Embryonic facial prominence (tissue), 1 donor: Measurements from ENCODE around the gene CHADL.

Experiments
- DNase-seq: peaks from one replicate; pipeline ENCODE4 v3.0.0-alpha.2; 2016; ENCODE audit errors: extremely low spot score

The CHADL gene

DNA sequence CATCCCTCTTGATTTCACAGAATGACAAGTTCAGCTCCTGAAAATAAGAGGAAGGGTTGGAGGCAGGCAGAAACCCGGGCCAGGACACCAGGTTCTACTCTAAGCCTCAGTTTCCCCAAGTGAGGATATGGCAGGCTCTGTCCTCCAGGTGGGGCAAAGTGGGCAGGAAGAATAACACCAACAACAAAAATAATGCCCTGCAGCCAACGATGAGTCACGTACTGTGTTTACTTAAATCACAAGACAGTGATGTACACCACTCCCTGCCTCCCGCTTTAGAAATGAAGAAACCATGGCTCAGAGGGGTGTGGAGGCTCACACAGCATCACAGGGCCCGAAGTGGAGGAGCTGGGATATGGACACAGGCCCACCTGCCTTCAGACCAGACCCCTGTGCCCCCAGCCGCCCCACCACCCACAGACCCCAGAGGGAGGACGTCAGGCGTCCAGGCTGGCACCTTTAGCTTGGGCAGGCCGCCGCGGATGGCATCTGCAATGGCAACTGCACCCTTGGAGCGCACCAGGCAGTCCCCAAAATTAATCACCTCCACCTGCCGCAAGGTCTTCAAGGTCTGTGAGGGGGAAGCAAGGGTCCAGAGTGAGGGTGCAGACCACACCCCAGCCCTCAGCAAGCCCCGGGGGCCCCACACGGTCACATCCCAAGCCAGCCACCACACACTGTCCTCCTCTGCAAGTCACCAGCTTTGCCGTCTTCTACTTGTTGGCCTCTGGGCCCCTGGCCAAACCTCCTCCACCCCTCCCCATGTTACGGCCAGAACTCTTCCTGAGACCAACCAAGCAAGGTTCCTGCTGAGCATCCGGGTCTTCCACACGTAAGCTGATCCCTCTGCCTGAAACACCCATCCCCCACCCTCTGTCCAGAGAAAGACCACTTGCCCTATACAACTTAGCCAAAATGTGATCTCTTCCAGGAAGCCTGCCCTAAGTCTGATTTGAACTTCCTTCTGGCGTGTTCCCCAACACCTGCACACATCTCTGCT lies 15.8 kb upstream of the CHADL start:
- no peak for DNase-seq

DNA sequence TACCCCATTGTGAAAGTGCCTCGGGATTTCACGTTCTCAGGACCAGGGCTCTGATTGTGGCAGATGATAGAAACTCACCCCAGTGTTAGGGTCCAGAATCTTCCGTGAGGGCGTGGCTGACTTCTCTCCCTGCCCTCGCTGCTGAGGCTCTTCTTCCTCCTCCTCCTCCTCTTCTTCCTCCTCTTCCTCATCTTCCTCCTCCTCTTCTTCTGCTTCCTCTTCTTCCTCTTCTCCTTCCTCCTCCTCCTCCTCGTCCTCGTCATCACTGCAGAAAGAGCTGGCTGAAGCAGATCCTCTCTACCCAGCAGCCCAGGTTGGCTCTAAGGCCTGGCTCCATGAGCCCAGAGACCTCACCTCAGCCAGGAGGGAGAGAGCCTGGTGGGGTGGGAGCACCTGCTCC lies 13.5 kb upstream of the CHADL start:
- no peak for DNase-seq

DNA sequence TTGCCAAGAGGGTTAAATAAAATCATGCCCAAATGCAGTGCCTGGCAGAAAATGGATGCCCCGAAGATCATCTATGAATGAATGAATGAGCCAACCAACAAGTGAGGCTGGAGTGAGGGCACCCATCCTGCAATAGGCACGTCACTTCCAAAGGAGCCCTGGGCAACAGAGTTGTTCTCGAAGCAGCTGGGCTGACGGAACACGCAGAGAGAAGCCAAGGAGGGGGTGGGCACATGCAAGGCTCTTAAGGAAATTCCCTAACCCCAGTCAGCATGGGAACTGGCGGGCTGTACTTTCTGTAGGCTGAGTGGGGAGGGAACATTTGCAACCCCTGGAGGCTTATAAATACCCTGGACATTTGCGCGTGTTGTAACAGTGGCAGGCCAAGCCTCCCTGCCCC lies 11.6 kb upstream of the CHADL start:
- DNase-seq, result no peak

DNA sequence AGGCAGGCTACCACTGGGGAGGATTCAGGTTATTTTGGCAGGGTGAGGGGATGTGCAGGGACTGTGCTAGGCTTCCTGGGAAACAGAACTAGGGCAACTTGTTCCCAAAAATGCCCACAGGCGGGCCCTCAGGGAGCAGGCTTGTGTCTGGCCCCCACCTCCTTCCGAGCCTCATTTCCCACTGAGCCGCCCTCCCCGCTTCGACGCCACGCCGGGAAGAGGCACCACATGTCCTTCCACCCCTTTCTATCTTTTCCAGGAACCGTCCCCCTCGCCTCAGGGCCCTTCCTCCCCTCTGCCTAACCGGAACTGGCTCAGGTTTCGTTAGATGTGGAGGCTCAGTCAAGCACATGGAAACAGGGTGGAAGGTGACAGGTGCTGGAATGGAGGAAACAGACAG lies 9.4 kb upstream of the CHADL start:
- DNase-seq, result no peak

- DNase-seq, result no peak
Measured at GRCh38 chr22:41249442-41249841, 8.7 kb upstream of the CHADL start.

- no peak for DNase-seq
Measured at GRCh38 chr22:41248758-41249157, 8.0 kb upstream of the CHADL start.

DNA sequence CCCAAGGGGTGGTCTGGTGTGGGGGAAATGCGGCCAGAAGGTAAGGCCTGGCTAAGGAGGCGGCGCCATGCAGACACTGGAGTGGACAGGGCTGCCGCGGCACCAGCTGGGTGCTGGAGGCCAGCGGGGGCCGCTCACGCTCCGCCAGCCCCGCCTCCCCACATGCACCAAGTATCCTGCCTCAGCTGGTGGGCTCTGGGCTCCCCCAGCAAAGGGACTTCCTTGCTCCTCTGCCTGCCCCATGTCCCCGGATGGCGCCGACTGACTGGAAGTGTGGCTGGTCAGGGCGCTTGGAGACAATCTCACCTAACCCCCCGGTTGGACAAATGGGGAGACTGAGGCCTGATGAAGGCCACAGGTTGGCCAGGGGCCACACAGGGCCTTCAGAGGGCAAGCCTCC lies 7.6 kb upstream of the CHADL start:
- DNase-seq, result no peak

DNA sequence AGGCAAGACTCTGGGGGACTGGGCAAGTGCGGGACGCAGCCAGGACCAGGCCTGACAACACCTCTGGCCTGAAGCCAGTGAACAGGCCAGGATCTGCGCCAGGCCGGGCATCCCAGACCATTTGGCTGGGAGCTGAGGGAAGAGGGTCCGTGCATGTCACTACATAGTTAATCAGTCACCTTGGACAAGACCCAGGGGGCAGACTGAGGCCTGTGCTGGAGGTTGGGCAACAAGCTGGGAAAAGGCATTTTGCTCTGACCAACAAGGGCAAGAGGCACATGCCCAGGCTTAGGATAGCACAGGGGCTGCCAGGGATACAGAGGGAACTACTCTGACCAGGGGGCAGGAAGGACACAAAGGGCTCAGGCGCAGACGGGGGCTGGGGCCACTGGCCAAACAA lies 7.0 kb upstream of the CHADL start:
- DNase-seq, result no peak

GRCh38 chr22:41245917-41246499 lies 5.3 kb upstream of the CHADL start:
- DNase-seq, result no peak

- no peak for DNase-seq
Measured at GRCh38 chr22:41243361-41243760, 2.6 kb upstream of the CHADL start.

- no peak for DNase-seq
Measured at GRCh38 chr22:41242396-41243117, 1.8 kb upstream of the CHADL start.

DNA sequence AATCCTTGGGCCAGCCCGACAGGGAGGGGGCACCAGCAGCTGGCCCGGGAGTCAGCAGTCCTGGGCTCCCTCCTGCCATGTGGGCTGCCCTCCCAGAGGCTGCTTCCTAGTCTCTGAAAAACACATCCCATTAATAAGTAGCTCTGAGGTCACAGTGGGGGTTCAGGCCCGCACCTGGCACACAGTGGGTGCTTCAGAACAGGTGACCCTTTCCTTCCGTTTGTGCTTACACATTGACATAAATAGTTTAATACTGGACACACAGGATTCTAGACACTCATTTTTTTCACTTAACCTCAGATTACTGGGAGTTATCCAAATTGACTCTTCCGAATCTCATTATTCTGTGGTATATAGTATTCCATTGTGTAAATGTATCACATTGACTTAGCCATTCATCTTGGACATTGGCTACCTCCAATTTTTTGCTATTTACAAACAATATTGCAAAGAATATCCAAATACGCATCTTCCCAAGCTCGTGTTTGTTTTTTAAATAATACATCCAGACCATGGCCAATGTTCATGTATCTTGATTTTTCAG lies 474 bp upstream of the CHADL start:
- DNase-seq, result no peak

DNA sequence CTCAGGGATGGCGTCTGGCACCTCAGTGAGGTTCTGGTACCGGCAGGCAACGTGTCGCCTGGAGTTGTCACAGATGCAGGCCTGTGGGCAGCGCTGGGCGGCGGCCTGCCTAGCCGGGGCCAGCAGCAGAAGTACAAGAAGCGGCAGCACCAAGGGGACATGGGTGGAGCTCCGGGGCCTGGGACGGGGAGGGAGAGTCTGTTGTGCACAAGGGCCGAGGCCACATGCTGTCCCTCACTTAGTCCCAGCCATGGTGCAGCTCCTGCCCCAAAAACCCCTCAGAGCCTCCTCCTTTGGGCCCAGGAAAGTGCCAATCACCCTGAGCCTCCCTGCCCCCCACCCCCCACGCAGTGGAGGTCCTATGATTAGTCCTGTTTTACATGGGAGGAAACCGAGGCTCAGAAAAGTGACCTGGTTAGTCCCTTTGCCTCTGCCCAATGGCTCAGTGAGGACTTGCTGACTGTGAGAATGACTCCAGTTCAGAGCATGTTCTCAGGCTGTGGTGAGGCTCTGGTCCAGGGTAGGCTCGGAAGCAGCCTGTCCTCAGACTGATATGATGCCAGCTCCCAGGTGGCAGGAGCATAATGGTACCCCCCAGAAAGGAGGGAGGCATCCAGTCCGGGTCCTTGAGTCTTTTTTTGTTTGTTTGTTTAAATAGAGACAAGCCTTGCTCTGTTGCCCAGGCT lies 1.1 kb downstream of the CHADL start:
- no peak for DNase-seq

GRCh38 chr22:41238570-41239442 lies 1.9 kb downstream of the CHADL start:
- no peak for DNase-seq

DNA sequence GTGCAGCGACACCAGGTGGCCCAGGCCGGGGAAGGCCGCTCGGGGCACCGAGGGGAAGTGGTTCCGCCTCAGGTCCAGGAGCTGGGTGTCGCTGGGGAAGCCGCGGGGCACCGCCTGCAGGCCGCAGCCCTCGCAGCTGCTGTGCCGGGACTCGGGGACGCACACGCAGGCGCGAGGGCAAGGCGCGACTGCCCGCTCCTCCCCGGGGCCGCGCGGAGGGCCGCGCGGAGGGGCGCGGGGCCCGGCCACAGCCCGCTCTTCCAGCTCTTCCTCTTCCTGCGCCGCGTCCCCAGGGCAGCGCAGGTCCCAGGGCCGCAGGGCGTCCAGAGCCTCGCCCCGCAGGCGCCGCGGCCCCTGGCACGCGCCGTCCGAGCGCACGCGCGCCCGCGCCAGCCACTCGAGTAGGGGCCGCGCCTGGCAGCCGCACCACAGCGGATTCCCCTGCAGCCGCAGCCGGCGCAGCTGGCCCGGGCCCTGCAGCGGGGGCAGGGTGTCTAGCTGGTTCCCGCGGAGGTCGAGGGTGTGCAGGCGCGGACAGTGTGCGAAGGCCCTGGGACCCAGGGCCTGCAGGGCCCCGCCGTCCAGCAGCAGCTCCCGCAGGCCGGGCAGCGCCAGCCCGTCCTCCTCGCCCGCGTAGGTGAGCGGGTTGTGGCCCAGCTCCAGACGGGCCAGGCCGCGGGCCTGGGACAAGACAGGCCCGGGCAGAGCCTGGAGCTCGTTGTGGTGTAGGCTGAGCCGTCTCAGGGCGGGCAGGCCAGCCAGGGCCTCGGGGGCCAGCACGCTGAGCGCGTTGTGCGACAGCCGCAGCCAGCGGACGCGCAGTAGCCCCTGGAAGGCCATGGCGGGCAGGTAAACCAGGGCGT lies 2.8 kb downstream of the CHADL start:
- no peak for DNase-seq

GRCh38 chr22:41237036-41237706 lies 3.6 kb downstream of the CHADL start:
- no peak for DNase-seq

DNA sequence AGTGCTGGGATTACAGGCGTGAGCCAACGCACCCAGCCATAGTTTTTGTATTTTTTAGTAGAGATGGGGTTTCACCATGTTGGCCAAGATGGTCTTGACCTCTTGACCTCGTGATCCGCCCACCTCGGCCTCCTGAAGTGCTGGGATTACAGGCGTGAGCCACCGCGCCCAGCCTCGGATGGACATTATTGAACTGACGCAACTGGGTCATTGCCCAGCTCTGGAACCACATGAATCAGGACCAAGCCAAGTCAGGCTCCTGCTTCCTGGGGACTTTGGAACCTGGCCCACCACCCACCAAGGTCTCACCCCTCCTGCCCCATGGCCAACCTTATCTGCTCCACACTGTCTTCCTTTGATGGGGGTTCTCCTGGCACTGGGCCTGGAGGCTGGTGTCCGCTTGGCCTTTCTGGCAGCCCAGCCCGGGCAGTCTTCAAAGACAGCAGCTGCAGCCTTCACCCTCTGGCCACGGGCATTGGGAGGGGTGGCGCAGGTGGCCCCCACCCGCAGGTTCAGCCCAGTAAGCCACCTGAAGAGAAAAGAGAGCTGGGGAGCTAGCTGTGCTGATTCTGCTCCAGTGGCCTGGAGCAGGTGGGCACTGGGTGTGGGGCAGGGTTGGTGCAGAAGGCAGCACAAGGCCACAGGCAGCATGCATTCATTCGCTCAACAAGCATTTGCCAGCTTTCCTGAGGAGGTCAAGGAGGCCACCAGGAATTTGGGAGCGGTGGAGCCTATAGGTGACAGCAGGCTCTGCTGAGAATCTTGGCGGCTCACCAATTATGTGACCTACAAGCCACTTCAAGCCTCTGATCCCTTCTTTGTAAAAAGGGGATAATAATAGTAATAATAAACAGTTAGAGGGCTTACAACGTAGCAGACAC lies 5.7 kb downstream of the CHADL start:
- DNase-seq, result no peak

DNA sequence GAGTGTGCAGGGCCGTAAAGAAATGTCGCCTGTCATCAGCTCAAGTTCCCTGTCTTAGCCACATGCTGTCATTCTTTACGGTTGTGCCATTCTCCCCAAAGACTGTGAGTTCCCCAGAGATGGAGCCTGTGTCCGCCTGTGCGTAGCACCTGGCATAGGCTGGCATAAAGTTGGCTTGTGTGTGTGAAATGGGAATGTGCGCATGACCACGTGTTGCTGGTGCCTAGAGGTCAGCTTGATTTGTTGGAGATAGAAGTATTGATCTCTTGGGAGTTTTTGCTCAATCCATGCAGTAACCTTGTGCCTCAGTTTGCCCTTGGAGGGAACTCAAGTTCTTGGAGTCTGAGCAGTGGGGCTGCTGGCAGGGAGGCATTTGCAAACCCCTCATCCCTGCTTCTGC lies 9.4 kb downstream of the CHADL start:
- DNase-seq, result no peak
